Trophoblast cell (in vitro differentiated cells and primary cell): ENCODE measurements around the gene TPT1.
A peak's percentile ranks its signal among the peaks of the same experiment; 100 is the strongest.

ENCODE experiments used
- DNase-seq, 2 donors: peaks; one replicate each; pipeline ENCODE4 v3.0.0-alpha.2; 2016
- H2AFZ ChIP-seq: 2 replicates; pipeline ENCODE4 v1.6.1; 2013; ENCODE audit warnings: low read length, moderate library complexity, mild to moderate bottlenecking; ENCODE audit not compliant: insufficient read depth, poor library complexity
- H2AK5ac ChIP-seq: 2 replicates; pipeline ENCODE4 v1.6.1; 2013; ENCODE audit warnings: mild to moderate bottlenecking, low read length
- H2BK120ac ChIP-seq: 2 replicates; pipeline ENCODE4 v1.6.1; 2013; ENCODE audit warnings: low read length, mild to moderate bottlenecking, moderate library complexity; ENCODE audit not compliant: insufficient read depth, poor library complexity
- H2BK12ac ChIP-seq: 2 replicates; pipeline ENCODE4 v1.6.1; 2013; ENCODE audit warnings: mild to moderate bottlenecking, low read length, moderate library complexity
- H2BK5ac ChIP-seq: 2 replicates; pipeline ENCODE4 v1.6.1; 2013; ENCODE audit warnings: low read length, low read depth, moderate library complexity, mild to moderate bottlenecking; ENCODE audit not compliant: poor library complexity
- H3K14ac ChIP-seq: 2 replicates; pipeline ENCODE4 v1.6.1; 2013; ENCODE audit warnings: mild to moderate bottlenecking, low read length
- H3K18ac ChIP-seq: 2 replicates; pipeline ENCODE4 v1.6.1; 2013; ENCODE audit warnings: mild to moderate bottlenecking, low read length
- H3K23ac ChIP-seq: 2 replicates; pipeline ENCODE4 v1.6.1; 2013; ENCODE audit warnings: low read length
- H3K27ac ChIP-seq: 2 replicates; pipeline ENCODE4 v1.5.1; 2013; ENCODE audit warnings: low read depth, mild to moderate bottlenecking, inconsistent platforms, low read length, moderate library complexity
- H3K27me3 ChIP-seq: 2 replicates; pipeline ENCODE4 v1.6.1; 2013; ENCODE audit warnings: inconsistent platforms, mild to moderate bottlenecking, low read length, moderate library complexity; ENCODE audit not compliant: insufficient read depth
- H3K36me3 ChIP-seq, 2 experiments: 1 replicate in 1 of 2; 2 replicates in 1 of 2; pipeline ENCODE4 v1.6.1; 2013; ENCODE audit warnings: low read length in 2 of 2, mild to moderate bottlenecking in 2 of 2, moderate library complexity in 1 of 2; ENCODE audit not compliant: insufficient read depth in 2 of 2, control insufficient read depth in 1 of 2
- H3K4ac ChIP-seq: 2 replicates; pipeline ENCODE4 v1.6.1; 2013; ENCODE audit warnings: low read depth, mild to moderate bottlenecking, low read length, moderate library complexity
- H3K4me1 ChIP-seq, 2 experiments: 1 replicate in 1 of 2; 2 replicates in 1 of 2; pipeline ENCODE4 v1.6.1; 2013; ENCODE audit warnings: low read length in 2 of 2, mild to moderate bottlenecking in 2 of 2, moderate library complexity in 1 of 2; ENCODE audit not compliant: insufficient read depth in 2 of 2, control insufficient read depth in 1 of 2
- H3K4me2 ChIP-seq: 2 replicates; pipeline ENCODE4 v1.6.1; 2013; ENCODE audit warnings: inconsistent platforms, mild to moderate bottlenecking, low read length, moderate library complexity
- H3K4me3 ChIP-seq: 2 replicates; pipeline ENCODE4 v1.5.1; 2013; ENCODE audit warnings: mild to moderate bottlenecking, low read depth, low read length, inconsistent platforms
- H3K79me1 ChIP-seq: one replicate; pipeline ENCODE4 v1.6.1; 2013; ENCODE audit warnings: low read length
- H3K79me2 ChIP-seq: 2 replicates; pipeline ENCODE4 v1.6.1; 2013; ENCODE audit warnings: low read length, mild to moderate bottlenecking; ENCODE audit not compliant: control insufficient read depth, insufficient read depth, poor library complexity
- H3K9ac ChIP-seq: 2 replicates; pipeline ENCODE4 v1.6.1; 2013; ENCODE audit warnings: mild to moderate bottlenecking, low read length
- H3K9me3 ChIP-seq: 2 replicates; pipeline ENCODE4 v1.6.1; 2013; ENCODE audit warnings: low read depth, mild to moderate bottlenecking, control low read depth, inconsistent platforms, low read length; ENCODE audit not compliant: insufficient read depth
- H4K12ac ChIP-seq: 2 replicates; pipeline ENCODE4 v1.6.1; 2013; ENCODE audit warnings: low read depth, mild to moderate bottlenecking, low read length, moderate library complexity
- H4K8ac ChIP-seq: 2 replicates; pipeline ENCODE4 v1.6.1; 2013; ENCODE audit warnings: low read depth, mild to moderate bottlenecking, low read length, moderate library complexity
- H4K91ac ChIP-seq: one replicate; pipeline ENCODE4 v1.6.1; 2013; ENCODE audit warnings: low read depth, mild to moderate bottlenecking, low read length, moderate library complexity
- WGBS: extraction: QIAGEN DNeasy Blood & Tissue Kit; methylation state at CpG from one replicate; pipeline ENCODE4 v1.1.7; 2013; ENCODE audit warnings: missing lambda C conversion rate; ENCODE audit not compliant: insufficient read length, insufficient coverage; ENCODE audit errors: extremely low coverage; 5-methylcytosine and 5-hydroxymethylcytosine counted together

Gene TPT1

DNA sequence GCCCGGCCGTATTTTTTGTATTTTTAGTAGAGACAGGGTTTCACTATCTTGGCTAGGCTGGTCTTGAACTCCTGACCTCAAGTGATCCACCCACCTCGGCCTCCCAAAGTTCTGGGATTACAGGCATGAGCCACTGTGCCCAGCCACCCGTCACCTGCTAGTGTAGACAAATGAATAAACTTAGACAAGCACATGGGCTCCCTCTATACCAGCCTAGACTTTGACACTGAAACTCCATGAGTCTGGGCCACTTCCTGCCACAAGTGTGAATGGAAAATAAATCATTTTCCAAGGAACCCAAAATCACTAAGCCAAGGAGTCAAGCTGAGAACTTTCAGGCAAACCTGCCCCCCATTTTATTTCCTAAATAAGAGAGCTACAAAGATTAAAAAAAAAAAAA is 27.0 kb upstream of the TPT1 start:
- no peak overlapping the region for H3K4me2 ChIP-seq

DNA sequence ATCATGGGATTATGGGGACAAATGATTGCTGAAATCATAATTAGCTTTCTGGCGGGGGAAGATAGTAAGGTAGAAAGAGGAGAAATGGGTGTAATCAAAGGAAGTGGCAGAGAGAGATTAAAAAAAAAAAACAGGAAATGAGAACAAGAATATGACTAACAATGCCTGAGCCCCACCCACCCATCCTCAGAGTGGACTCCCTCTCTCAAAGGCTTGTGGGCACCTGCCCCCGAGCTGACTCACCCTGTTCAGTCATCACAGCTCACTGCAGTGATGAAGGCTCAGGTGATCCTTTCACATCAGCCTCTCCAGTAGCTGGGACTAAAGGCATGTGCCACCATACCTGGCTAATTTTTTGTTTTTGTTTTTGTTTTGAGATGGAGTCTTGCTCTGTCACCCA is 26.4 kb upstream of the TPT1 start:
- H3K36me3 ChIP-seq, result peaks cover 2 to 5% of the 10 kb centered on the region in 2 experiments
- peak; percentile 76 to 80 for DNase-seq
- no CpG with 5 or more reads among the region's 2 CpGs for WGBS
- H4K8ac ChIP-seq, result no peak overlapping the region
- no peak overlapping the region for H3K4ac ChIP-seq
- no peak overlapping the region for H2AK5ac ChIP-seq
- H3K4me2 ChIP-seq, result no peak overlapping the region
- no peak overlapping the region for H3K23ac ChIP-seq
- H2BK120ac ChIP-seq, result no peak overlapping the region
- H3K4me3 ChIP-seq, result no peak overlapping the region
- H3K4me1 ChIP-seq, result peaks cover 3 to 4% of the 10 kb centered on the region in 2 experiments
- no peaks in the 10 kb centered on the region for H3K79me2 ChIP-seq
- H4K91ac ChIP-seq, result no peak overlapping the region
- no peak overlapping the region for H2BK5ac ChIP-seq
- no peak overlapping the region for H2BK12ac ChIP-seq
- no peaks in the 10 kb centered on the region for H3K9me3 ChIP-seq
- H3K9ac ChIP-seq, result no peak overlapping the region
- no peak overlapping the region for H2AFZ ChIP-seq
- H3K79me1 ChIP-seq, result no peaks in the 10 kb centered on the region
- H4K12ac ChIP-seq, result no peak overlapping the region
- H3K27me3 ChIP-seq, result no peaks in the 10 kb centered on the region
- no peak overlapping the region for H3K18ac ChIP-seq
- no peak overlapping the region for H3K27ac ChIP-seq
- no peak overlapping the region for H3K14ac ChIP-seq

More for the DNA sequence above, 27.0 kb upstream of the TPT1 start:
- Histone ChIP-seq H3K79me1 (no peaks in the 10 kb centered on the region), H3K27me3 (no peaks in the 10 kb centered on the region), H2BK5ac (no peak overlapping the region), H3K23ac (no peak overlapping the region), H2AK5ac (no peak overlapping the region), H3K14ac (no peak overlapping the region), H4K8ac (no peak overlapping the region), H3K4me1 (peaks cover 7% of the 10 kb centered on the region in 2 experiments), H2BK12ac (no peak overlapping the region), H3K9ac (no peak overlapping the region), H3K9me3 (no peaks in the 10 kb centered on the region), H3K4ac (no peak overlapping the region), H2AFZ (no peak overlapping the region), H3K79me2 (no peaks in the 10 kb centered on the region), H3K27ac (no peak overlapping the region), H3K36me3 (peaks cover 2% of the 10 kb centered on the region in 2 experiments), H3K18ac (no peak overlapping the region), H4K91ac (no peak overlapping the region), H2BK120ac (no peak overlapping the region), H3K4me3 (no peak overlapping the region), H4K12ac (no peak overlapping the region)
- DNase-seq, result no peak
- no CpG with 5 or more reads among the region's 4 CpGs for WGBS

DNA sequence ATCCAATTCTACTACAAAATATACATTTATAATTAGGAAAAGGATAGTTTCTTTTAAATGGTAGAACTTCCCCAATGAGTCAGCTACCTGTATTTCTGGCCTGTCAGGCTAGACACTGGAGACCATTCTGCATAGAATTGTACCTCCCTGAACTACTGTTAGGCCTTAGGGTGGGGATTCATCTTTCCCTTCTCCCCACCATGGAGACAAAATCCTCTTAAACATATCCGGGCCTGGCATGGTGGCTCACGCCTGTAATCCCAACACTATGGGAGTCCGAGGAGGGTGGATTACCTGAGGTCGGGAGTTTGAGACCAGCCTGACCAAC is 24.5 kb upstream of the TPT1 start:
- Histone ChIP-seq H2BK12ac (no peak overlapping the region), H3K23ac (no peak overlapping the region), H3K4me2 (no peak overlapping the region), H3K18ac (no peak overlapping the region), H4K91ac (no peak overlapping the region), H2AFZ (no peak overlapping the region), H3K36me3 (peaks cover 6 to 9% of the 10 kb centered on the region in 2 experiments), H4K12ac (no peak overlapping the region), H2BK5ac (no peak overlapping the region), H3K9ac (no peak overlapping the region), H3K27me3 (no peaks in the 10 kb centered on the region), H3K4ac (no peak overlapping the region), H4K8ac (no peak overlapping the region), H2BK120ac (no peak overlapping the region), H3K27ac (no peak overlapping the region), H3K79me1 (no peaks in the 10 kb centered on the region), H2AK5ac (no peak overlapping the region), H3K14ac (no peak overlapping the region), H3K4me3 (no peak overlapping the region), H3K4me1 (no peaks in the 10 kb centered on the region), H3K79me2 (no peaks in the 10 kb centered on the region), H3K9me3 (no peaks in the 10 kb centered on the region)
- no peak for DNase-seq
- no CpG with 5 or more reads among the region's 4 CpGs for WGBS

DNA sequence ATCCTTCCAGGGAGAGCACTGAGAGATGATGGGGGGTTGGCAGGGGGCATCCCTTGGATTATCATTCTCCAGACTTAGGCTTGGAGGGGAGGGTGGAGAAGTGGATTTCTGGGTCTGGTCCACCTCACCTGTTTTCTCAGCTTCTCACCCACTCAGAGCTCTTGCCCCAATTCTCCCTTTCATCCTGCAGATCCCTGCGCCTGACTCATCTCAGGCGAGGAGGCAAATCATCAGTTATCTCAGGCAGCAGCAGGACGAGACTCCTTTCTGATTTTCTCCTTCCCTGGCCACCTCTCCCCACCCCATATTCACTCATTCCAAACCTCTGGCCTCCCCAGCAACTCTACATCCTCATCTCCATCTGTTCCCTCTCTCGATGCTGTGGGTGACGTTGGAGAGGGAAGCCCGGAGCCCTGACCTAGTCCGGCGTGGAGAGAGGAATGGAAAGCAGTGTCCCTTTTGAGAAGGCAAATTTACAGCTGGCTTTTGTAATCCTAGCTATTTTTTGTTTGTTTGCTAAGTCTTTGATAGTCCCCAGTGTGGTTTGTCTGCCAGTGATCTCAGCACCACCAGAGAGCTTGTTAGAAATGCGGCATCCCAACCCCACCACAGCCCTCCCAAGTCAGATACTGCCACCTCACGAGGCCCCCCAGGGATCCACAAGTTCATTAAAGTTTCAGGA is 24.0 kb upstream of the TPT1 start:
- H4K8ac ChIP-seq, result no peak overlapping the region
- H3K9me3 ChIP-seq, result no peaks in the 10 kb centered on the region
- H3K9ac ChIP-seq, result no peak overlapping the region
- no CpG with 5 or more reads among the region's 10 CpGs for WGBS
- H3K4me3 ChIP-seq, result no peak overlapping the region
- no peak overlapping the region for H3K23ac ChIP-seq
- H3K27me3 ChIP-seq, result no peaks in the 10 kb centered on the region
- H2AFZ ChIP-seq, result no peak overlapping the region
- H3K27ac ChIP-seq, result no peak overlapping the region
- no peak overlapping the region for H4K12ac ChIP-seq
- no peak overlapping the region for H2BK120ac ChIP-seq
- H3K14ac ChIP-seq, result no peak overlapping the region
- no peak overlapping the region for H3K4me2 ChIP-seq
- no peak for DNase-seq
- H4K91ac ChIP-seq, result no peak overlapping the region
- no peaks in the 10 kb centered on the region for H3K79me2 ChIP-seq
- peak overlapping the region; percentile 35 for H3K18ac ChIP-seq
- H2AK5ac ChIP-seq, result no peak overlapping the region
- no peaks in the 10 kb centered on the region for H3K4me1 ChIP-seq
- H2BK12ac ChIP-seq, result no peak overlapping the region
- no peaks in the 10 kb centered on the region for H3K79me1 ChIP-seq
- peaks cover 8 to 9% of the 10 kb centered on the region in 2 experiments for H3K36me3 ChIP-seq
- H3K4ac ChIP-seq, result no peak overlapping the region
- no peak overlapping the region for H2BK5ac ChIP-seq
